BLaER1 (cell line): ENCODE results near the gene SCN4A.
"Not testable (repeated sequence)": the region's sequence is repeated elsewhere in the genome, so short reads cannot be mapped to it uniquely, and the experiment has no call there.

Source experiments
- H3K27ac ChIP-seq: shearing (Covaris generic); formaldehyde crosslinking; 2 replicates; pipeline ENCODE4 v1.8.1; 2022
- H3K27me3 ChIP-seq: shearing (Covaris generic); formaldehyde crosslinking; 2 replicates; pipeline ENCODE4 v1.8.1; 2022
- H3K36me3 ChIP-seq: shearing (Covaris generic); formaldehyde crosslinking; 2 replicates; pipeline ENCODE4 v1.8.1; 2022
- H3K4me1 ChIP-seq: shearing (Covaris generic); formaldehyde crosslinking; 2 replicates; pipeline ENCODE4 v1.8.1; 2022
- H3K4me2 ChIP-seq: shearing (Covaris generic); formaldehyde crosslinking; 2 replicates; pipeline ENCODE4 v1.8.1; 2022
- H3K4me3 ChIP-seq: shearing (Covaris generic); formaldehyde crosslinking; 2 replicates; pipeline ENCODE4 v1.8.1; 2022
- H3K9ac ChIP-seq: shearing (Covaris generic); formaldehyde crosslinking; 2 replicates; pipeline ENCODE4 v1.8.1; 2022
- H3K9me3 ChIP-seq: shearing (Covaris generic); formaldehyde crosslinking; 2 replicates; pipeline ENCODE4 v1.8.1; 2022
- H4K20me1 ChIP-seq: shearing (Covaris generic); formaldehyde crosslinking; 2 replicates; pipeline ENCODE4 v1.8.1; 2022
- Cebpa-rat ChIP-seq: shearing (Covaris generic); IDR thresholded peaks from 2 replicates; pipeline ENCODE4 v1.8.1; 2022

Gene SCN4A

GRCh38 chr17:63910096-63910495, 62.6 kb downstream of the SCN4A start:
- no peak overlapping the region for H3K27ac ChIP-seq
- no peak for TF ChIP-seq Cebpa-rat
- no peak overlapping the region for H3K4me3 ChIP-seq
- H3K4me2 ChIP-seq: peak overlapping the region; percentile 37; the same call in 1 of the 2 replicates
- H3K4me1 ChIP-seq: peaks cover 31% of the 10 kb centered on the region
- no peaks in the 10 kb centered on the region for H3K9me3 ChIP-seq
- H3K9ac ChIP-seq: no peak overlapping the region
- H3K36me3 ChIP-seq: no peaks in the 10 kb centered on the region
- no peaks in the 10 kb centered on the region for H3K27me3 ChIP-seq
- no peaks in the 10 kb centered on the region for H4K20me1 ChIP-seq

DNA sequence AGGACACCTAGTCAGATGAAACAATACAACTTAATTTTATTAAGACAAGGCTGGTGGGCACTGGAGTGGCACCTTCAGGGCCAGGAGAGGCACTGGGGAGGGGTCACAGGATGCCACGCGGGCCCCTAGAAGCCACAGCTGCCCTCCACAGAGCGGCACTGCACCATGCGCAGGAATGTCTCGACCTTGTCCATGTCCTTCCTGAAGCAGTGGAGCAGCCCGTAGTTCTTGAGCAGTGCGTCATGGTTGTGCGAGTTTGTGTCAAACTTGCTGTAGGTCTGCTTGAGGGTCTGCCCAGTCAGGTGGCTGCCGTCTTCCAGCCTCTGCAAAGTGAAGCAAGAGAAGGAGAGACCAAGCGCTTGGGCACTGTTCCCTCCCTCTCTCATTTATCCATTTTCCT, 63.1 kb downstream of the SCN4A start:
- Histone ChIP-seq H3K4me2 (peak overlapping the region; percentile 37; the same call in 1 of the 2 replicates), H3K4me1 (peaks cover 28% of the 10 kb centered on the region)
- not testable (repeated sequence) for H3K9me3 ChIP-seq, H3K4me3 ChIP-seq, H4K20me1 ChIP-seq, H3K27me3 ChIP-seq, H3K27ac ChIP-seq, H3K9ac ChIP-seq, H3K36me3 ChIP-seq

DNA sequence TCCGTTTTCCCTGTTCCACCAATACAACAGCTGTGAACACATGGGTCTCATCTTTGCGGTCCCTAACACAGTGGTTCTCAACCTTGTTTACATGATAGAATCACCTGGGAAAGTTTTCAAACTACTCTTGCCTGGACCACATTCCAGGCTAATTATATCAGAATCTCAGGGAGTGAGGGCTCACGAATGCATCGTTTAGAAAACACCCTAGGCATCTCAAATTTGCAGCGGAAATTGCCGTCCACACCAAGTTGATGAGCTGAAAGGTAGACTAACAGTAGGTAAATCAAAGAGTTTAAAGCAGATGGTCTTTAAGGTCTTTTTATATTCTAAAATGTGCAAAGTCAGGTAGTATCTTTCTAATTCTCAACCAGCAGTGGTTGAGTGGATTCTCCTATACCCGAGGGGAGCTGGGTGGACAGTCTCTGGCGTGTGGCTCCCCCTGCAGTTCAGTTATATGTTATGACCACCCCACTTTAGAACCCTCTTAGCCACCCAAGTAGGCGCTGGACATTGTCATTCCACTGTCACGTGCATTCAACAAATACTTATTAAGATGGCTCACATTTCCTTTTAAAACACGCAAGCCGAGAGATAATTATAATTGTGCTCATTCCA, 65.4 kb downstream of the SCN4A start:
- H3K27me3 ChIP-seq, H3K4me2 ChIP-seq, H3K9me3 ChIP-seq: not testable (repeated sequence)

DNA sequence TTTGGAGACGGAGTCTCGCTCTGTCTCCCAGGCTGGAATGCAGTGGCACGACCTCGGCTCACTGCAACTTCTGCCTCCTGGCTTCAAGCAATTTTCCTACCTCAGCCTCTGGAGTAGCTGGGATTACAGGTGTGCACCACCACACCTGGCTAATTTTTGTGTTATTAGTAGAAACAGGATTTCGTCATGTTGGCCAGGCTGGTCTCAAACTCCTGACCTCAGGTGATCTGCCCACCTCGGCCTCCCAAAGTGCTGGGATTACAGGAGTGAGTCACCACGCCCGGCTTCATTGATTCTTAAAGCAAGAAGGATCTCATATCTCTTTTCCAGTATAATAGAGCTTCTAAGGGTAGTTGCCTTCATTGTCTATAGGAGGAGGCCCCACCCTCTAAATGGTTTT, 67.9 kb downstream of the SCN4A start:
- H4K20me1 ChIP-seq, H3K36me3 ChIP-seq, H3K9me3 ChIP-seq, H3K4me1 ChIP-seq, H3K4me3 ChIP-seq, H3K4me2 ChIP-seq, H3K9ac ChIP-seq, H3K27ac ChIP-seq, H3K27me3 ChIP-seq: not testable (repeated sequence)

More for the DNA sequence above, 65.4 kb downstream of the SCN4A start:
- H3K27ac ChIP-seq, H3K36me3 ChIP-seq, H3K4me3 ChIP-seq, H3K9ac ChIP-seq, H4K20me1 ChIP-seq, H3K4me1 ChIP-seq: not testable (repeated sequence)

- not testable (repeated sequence) for H4K20me1 ChIP-seq, H3K36me3 ChIP-seq, H3K4me3 ChIP-seq, H3K4me2 ChIP-seq, H3K27ac ChIP-seq, H3K9ac ChIP-seq, H3K9me3 ChIP-seq, H3K27me3 ChIP-seq, H3K4me1 ChIP-seq
These were observed 68.9 kb downstream of the SCN4A start for GRCh38 chr17:63903787-63904201.

- H3K4me1 ChIP-seq, H3K27ac ChIP-seq, H4K20me1 ChIP-seq, H3K4me2 ChIP-seq, H3K36me3 ChIP-seq, H3K27me3 ChIP-seq, H3K9ac ChIP-seq, H3K9me3 ChIP-seq, H3K4me3 ChIP-seq: not testable (repeated sequence)
These were observed 70.7 kb downstream of the SCN4A start for GRCh38 chr17:63901971-63902370.

DNA sequence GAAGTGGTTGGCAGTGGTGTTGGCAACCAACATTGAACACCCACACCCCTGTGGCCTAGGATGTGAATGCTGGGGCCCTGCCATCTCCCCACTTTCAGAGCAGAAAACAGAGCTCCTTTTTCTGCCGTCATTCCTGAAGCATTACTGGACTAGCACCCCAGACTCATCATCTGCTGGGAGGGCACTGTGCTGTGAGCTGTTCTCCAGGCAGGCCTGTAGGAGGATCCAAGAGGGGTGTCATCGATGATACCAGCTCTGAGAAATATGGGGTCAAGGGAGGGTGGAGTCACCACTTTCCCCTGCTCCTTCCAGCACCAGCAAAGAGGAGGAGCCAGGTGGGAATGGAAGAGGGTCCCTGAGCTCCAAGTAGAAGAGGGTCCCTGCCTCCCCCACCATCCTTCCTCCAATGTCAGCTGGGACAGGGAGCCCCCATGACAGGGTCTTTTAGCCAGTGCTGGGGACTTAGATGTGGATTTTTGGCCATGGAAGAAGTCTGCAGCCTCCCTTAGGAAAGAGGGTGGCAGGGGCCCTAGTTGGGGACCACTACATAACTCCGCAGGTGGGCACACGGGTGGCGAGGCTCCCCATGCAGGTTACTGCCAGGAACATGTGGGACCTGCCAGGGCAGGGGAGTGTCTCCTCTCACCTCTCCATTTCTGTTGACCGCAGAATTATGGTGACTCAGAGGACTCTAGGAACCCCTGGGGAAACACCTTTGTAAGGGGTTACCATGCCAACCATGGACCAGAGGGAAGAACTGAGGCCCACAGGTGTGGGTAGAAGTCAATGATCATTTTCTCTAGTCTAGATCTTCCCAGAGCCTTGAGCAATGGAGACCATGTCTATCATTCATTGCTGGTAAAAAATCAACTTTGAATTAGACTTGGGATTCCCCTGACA, 73.6 kb downstream of the SCN4A start:
- not testable (repeated sequence) for H3K36me3 ChIP-seq, H3K4me2 ChIP-seq, H3K9ac ChIP-seq, H4K20me1 ChIP-seq, H3K4me3 ChIP-seq, H3K9me3 ChIP-seq, H3K27me3 ChIP-seq, H3K27ac ChIP-seq, H3K4me1 ChIP-seq

DNA sequence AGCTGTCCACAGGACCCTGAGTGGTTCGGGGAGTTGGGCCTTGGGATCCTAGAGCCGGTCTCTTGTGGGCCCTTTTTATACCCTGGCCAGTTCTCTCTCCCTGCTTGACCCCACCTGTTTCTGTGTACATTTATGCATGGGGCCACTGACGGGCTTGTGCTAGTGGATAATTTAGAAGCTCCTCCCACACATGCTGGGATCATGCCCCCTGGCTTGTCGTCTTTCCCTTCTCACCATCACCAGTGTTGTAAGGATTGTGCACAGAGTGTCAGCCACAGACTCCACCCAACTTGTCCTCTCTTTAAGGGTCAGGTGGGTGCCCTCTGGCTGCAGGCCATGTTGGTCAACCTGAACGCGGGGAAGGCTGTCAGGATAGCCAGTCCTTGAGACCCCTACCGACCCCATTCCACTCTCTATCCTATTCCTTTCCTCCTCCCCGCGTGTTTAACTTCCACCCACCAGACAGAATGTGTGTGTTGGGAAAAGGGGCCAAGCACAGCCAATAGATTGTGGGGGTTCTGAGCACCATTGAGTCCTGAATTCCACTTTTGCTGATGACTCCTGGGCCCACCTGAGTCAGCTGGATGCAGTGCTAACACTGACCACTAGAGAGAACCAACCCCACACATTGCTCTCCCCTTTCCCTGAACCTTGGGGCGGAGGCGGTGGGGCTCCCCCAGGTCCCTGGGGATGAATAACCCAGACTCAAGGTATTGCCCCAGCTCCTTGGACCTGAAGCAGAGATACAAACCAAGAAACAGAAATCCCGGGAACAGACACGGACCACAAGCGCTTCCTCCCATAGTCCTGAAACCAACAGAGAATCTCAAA, 76.0 kb downstream of the SCN4A start, which contains the start of gene CSH1:
CSH1 (minus strand) TSS at position 51 of the 831 bp plus-strand sequence. CDS start 63 bp downstream, outside the sequence.
- H3K27me3 ChIP-seq, H3K27ac ChIP-seq, H4K20me1 ChIP-seq: not testable (repeated sequence)

GRCh38 chr17:63894821-63895220, 77.9 kb downstream of the SCN4A start:
- not testable (repeated sequence) for H3K4me3 ChIP-seq, H3K27me3 ChIP-seq, H3K9me3 ChIP-seq, H3K27ac ChIP-seq, H3K4me1 ChIP-seq, H4K20me1 ChIP-seq, H3K4me2 ChIP-seq, H3K36me3 ChIP-seq, H3K9ac ChIP-seq

More for the DNA sequence above, 76.0 kb downstream of the SCN4A start, which contains the start of gene CSH1:
- not testable (repeated sequence) for H3K9me3 ChIP-seq, H3K4me2 ChIP-seq, H3K9ac ChIP-seq, H3K4me1 ChIP-seq, H3K36me3 ChIP-seq, H3K4me3 ChIP-seq

DNA sequence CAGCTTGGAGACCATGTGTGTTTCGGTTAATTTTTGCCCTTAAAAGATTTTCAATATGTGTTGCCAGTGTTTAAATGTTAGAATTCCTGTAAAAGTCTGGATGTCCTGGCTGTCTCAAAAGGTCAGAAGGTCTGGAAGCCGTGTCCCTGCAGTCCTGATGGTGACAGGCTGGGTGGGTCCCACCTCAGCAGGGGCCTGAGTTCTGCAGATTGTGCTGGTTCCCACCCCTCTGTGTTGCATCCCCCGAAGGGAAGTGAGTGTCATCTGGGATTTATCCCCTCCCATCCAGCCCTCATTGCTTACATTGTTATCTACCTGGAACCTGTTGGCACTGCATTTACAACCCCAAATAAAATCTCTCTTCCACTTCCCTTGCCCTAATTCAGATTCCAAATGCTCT, 78.7 kb downstream of the SCN4A start:
- H3K9ac ChIP-seq, H4K20me1 ChIP-seq, H3K4me3 ChIP-seq, H3K27ac ChIP-seq, H3K4me1 ChIP-seq, H3K9me3 ChIP-seq, H3K27me3 ChIP-seq, H3K4me2 ChIP-seq, H3K36me3 ChIP-seq: not testable (repeated sequence)

- H3K4me2 ChIP-seq, H3K9me3 ChIP-seq, H3K36me3 ChIP-seq, H3K4me1 ChIP-seq, H3K27ac ChIP-seq, H4K20me1 ChIP-seq, H3K4me3 ChIP-seq, H3K9ac ChIP-seq, H3K27me3 ChIP-seq: not testable (repeated sequence)
These were observed 80.2 kb downstream of the SCN4A start for GRCh38 chr17:63892316-63893037.

- not testable (repeated sequence) for H4K20me1 ChIP-seq, H3K27ac ChIP-seq, H3K4me2 ChIP-seq, H3K36me3 ChIP-seq, H3K4me1 ChIP-seq, H3K9me3 ChIP-seq, H3K27me3 ChIP-seq, H3K4me3 ChIP-seq, H3K9ac ChIP-seq
These were observed 83.5 kb downstream of the SCN4A start for GRCh38 chr17:63889026-63889848.
